ENCODE results near the gene IL6ST. TPM values are rescaled to one million over a fixed set of nuclear protein-coding genes. Genes with fewer than 3 reads are reported as not detected.

The IL6ST gene
- polyA plus RNA-seq, 3 donors = 117 to 157 (median 128) TPM

DNA sequence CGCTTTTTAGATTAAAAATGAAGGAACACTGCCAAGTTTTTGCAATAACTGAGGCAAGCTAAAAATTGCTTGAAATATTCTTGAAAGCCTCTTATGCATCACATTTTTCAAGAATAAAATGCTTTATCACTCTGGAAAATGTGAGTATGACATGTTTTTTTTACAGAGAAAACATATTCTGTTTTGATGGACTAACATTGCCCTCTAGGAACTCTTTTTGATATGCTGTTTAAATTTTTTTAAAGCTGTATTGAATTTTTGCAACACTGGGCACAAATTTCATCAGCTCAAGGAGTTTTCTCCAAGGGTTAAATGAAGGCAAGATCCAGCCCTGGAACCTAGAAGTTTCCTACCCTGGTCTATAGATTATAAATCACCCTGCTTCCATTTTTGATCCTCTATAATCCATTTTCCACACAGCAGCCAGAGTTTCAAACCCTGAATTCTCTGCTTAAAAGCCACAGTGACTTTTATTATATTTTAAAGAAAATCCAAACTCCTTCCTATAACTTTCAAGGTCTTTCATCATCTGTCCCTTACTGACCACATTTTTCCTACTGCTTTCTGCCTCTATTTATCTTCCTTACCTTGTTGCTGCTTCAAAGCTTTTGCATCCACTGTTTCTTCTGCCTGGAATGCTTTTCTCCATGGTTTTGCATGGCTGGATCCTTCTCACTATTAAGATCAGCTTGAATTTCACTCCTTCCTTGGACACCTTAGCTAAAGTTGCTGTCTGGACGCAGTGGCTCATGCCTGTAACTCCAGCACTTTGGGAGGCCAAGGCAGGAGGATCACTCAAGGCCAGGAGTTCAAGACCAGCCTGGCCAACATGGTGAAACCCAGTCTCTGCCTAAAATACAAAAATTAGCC is 82.7 kb downstream of the IL6ST start:
- DNase-seq (ENCODE audit: extremely low read depth in 1 of 11, low read depth in 9 of 11, low spot score in 4 of 11) = no peak

GRCh38 chr5:55908804-55909203 is 86.0 kb downstream of the IL6ST start:
- DNase-seq (ENCODE audit: extremely low read depth in 1 of 11, low read depth in 9 of 11, low spot score in 4 of 11) = no peak

GRCh38 chr5:55907927-55908326 is 86.8 kb downstream of the IL6ST start:
- no peak for DNase-seq (ENCODE audit: extremely low read depth in 1 of 11, low read depth in 9 of 11, low spot score in 4 of 11)

DNA sequence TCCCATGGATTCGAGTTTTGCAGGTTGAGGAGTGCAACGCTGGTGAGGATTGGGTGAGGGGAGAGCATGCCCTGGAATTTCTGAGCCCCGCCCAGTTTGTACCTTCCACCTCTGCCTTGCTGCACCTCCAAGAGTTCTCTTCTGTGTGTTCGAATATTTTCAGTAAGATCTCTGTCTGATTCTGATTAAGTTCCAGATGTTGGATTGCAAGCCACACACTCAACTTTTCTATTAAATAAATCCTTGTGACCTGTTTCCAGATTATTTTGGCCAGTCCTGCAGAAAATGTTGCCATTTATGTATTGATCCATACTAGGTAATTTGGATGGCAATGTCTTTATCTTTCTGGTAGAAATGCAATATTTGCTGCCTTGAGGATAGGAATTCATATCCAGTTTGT is 89.5 kb downstream of the IL6ST start:
- no peak for DNase-seq (ENCODE audit: extremely low read depth in 1 of 11, low read depth in 9 of 11, low spot score in 4 of 11)

DNA sequence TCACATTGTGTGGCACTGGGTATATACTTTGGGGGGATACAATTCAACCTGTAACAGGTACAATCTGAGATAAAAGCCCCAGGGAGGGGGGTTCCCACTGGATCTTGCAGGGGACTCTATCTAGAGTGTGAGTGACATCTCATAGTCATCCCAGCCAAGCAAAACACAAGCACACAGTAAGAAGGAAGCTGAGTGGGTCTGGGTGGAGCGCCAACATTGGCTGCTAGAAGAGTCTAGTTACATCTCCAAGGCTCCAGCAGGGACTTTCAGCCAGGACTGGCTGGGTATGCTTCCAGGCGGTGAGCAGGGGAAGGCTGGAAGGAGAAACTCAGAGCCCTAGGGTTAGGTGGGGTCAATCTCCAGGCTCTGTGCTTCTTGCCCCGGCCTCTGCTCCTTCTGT is 90.6 kb downstream of the IL6ST start:
- no peak for DNase-seq (ENCODE audit: extremely low read depth in 1 of 11, low read depth in 9 of 11, low spot score in 4 of 11)

GRCh38 chr5:55903121-55903701 is 91.6 kb downstream of the IL6ST start:
- DNase-seq (ENCODE audit: extremely low read depth in 1 of 11, low read depth in 9 of 11, low spot score in 4 of 11) = no peak

GRCh38 chr5:55902696-55903095 is 92.1 kb downstream of the IL6ST start:
- DNase-seq (ENCODE audit: extremely low read depth in 1 of 11, low read depth in 9 of 11, low spot score in 4 of 11) = no peak

DNA sequence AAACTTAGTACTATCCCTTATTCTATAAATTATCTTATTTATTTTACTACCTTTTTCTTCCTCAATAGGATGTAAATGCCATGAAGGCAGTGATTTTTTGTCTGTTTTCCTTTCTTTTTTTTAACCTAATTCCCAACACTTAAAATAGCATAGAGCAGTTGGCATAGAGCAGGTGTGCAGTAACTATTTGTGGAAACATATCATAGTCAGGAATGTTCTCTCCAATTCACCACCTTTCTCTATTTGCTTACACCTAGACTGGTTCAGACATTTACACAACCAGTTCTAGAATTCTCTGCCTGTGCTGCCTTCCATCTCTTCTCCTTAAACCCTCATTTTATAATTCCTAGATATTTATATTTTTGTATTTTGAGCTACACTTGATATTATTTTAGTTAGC is 94.0 kb downstream of the IL6ST start:
- DNase-seq (ENCODE audit: extremely low read depth in 1 of 11, low read depth in 9 of 11, low spot score in 4 of 11) = no peak

DNA sequence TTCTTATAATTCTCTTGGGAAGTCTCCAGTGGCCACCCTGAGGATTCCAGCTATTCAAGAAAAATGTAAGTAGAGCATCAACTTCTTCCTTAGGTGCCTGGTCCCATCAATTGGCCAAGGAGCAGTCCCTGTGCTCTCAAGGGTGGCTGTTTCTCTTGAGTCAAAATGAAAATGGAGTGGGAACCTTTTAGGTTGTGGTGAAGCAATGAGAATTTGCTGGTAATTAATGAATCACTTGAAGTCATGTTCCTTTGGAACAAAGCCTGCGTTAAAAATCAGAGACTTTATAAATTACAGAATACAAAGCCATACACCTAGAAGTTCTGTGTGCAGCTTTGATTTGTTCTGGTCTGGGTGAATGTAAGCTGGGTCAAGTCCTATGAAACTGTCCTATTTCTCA is 94.7 kb downstream of the IL6ST start:
- no peak for DNase-seq (ENCODE audit: extremely low read depth in 1 of 11, low read depth in 9 of 11, low spot score in 4 of 11)

GRCh38 chr5:55899344-55899743 is 95.4 kb downstream of the IL6ST start:
- DNase-seq (ENCODE audit: extremely low read depth in 1 of 11, low read depth in 9 of 11, low spot score in 4 of 11) = no peak

- DNase-seq (ENCODE audit: extremely low read depth in 1 of 11, low read depth in 9 of 11, low spot score in 4 of 11) = no peak
These were observed 96.9 kb downstream of the IL6ST start for GRCh38 chr5:55897905-55898304.

DNA sequence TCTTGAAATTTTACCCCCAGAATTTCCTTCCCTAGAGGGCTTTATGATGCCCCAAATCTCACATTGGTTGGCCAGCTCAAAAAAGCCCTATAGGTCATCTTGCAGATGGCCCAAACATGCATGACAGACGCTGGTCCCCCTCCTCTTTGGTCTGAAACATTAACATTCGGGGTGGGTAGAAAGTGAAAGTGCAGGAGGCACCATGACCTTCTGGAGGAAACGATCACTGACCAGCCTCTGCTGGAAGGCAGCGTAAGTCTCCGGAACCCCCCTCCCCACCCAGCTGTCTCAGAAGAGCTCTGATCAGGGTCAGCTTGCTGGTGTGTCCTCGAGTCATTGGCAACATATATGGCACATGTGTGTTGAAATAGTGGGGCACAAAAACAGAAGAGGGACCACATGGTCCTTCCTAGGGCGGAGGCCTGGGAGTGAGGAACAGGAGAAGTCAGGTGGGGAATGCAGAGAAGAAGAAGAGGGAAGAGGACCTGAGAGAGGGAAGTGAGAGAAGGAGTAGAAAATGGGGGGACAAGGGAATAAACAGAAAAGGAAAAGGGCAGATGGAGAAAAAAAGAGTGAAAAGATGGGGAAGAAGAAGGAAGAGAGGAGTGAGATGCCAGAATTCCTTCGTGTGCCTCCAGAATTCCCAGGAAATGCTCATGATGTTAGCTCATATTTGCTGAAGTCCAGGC is 97.4 kb downstream of the IL6ST start:
- DNase-seq (ENCODE audit: extremely low read depth in 1 of 11, low read depth in 9 of 11, low spot score in 4 of 11) = no peak

- no peak for DNase-seq (ENCODE audit: extremely low read depth in 1 of 11, low read depth in 9 of 11, low spot score in 4 of 11)
These were observed 98.1 kb downstream of the IL6ST start for GRCh38 chr5:55896663-55897062.

DNA sequence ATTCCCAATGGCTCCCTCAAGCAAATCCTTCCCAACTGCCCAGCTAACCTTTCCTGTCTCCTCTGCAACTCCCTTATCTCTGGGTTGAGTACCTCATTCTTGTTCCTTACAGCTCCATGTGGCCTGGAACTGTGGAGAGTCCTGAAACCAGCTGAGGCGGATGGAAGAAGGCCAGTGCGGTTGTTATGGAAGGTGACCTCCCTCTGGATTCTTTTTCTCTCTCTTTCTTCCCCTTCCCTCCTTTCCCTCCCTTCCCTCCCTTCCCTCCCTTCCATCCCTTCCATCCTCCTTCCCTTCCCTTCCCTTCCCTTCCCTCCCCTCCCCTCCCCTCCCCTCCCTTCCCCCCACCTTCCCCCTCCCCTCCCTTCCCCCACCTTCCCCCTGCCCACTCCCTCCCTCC is 98.5 kb downstream of the IL6ST start:
- no peak for DNase-seq (ENCODE audit: extremely low read depth in 1 of 11, low read depth in 9 of 11, low spot score in 4 of 11)

- no peak for DNase-seq (ENCODE audit: extremely low read depth in 1 of 11, low read depth in 9 of 11, low spot score in 4 of 11)
These were observed 99.4 kb downstream of the IL6ST start for GRCh38 chr5:55895346-55895745.

- no peak for DNase-seq (ENCODE audit: extremely low read depth in 1 of 11, low read depth in 9 of 11, low spot score in 4 of 11)
These were observed 100.6 kb downstream of the IL6ST start for GRCh38 chr5:55894135-55894534.

- DNase-seq (ENCODE audit: extremely low read depth in 1 of 11, low read depth in 9 of 11, low spot score in 4 of 11) = no peak
These were observed 102.3 kb downstream of the IL6ST start for GRCh38 chr5:55892479-55892878.

- DNase-seq (ENCODE audit: extremely low read depth in 1 of 11, low read depth in 9 of 11, low spot score in 4 of 11) = no peak
These were observed 106.6 kb downstream of the IL6ST start for GRCh38 chr5:55888205-55888604.

GRCh38 chr5:55885359-55885758 is 109.4 kb downstream of the IL6ST start:
- no peak for DNase-seq (ENCODE audit: extremely low read depth in 1 of 11, low read depth in 9 of 11, low spot score in 4 of 11)

Data from renal cortex interstitium (tissue), 11 donors.